GM21360 (cell line): Measurements from ENCODE around the gene UGT1A3.
"Not testable (repeated sequence)": the region's sequence is repeated elsewhere in the genome, so short reads cannot be mapped to it uniquely, and the experiment has no call there.

Experiments
- ATAC-seq: cut with Tn5 transposase; IDR thresholded peaks from one replicate; pipeline ENCODE4 v1.9.1; 2021; ENCODE audit warnings: mild to moderate bottlenecking, moderate library complexity; ENCODE audit not compliant: unreplicated experiment

UGT1A3 gene

GRCh38 chr2:233707940-233708644 lies 20.8 kb upstream of the UGT1A3 start:
- no peak for ATAC-seq

GRCh38 chr2:233708942-233709341 lies 19.9 kb upstream of the UGT1A3 start:
- ATAC-seq: no peak

- ATAC-seq: no peak
Measured at GRCh38 chr2:233711312-233712008, 17.4 kb upstream of the UGT1A3 start.

- ATAC-seq: no peak
Measured at GRCh38 chr2:233712611-233713261, 16.1 kb upstream of the UGT1A3 start, which contains the start of gene UGT1A5. UGT1A5 (plus strand) TSS chr2:233712907; CDS start chr2:233712992, 85 bp downstream.

GRCh38 chr2:233713262-233713615 lies 15.6 kb upstream of the UGT1A3 start:
- no peak for ATAC-seq

- ATAC-seq: no peak
Measured at GRCh38 chr2:233714121-233714520, 14.7 kb upstream of the UGT1A3 start.

GRCh38 chr2:233718552-233718951 lies 10.3 kb upstream of the UGT1A3 start, which contains the start of gene UGT1A4:
UGT1A4 (plus strand) TSS chr2:233718736; CDS start chr2:233718821, 85 bp downstream.
- no peak for ATAC-seq

GRCh38 chr2:233736868-233737653 lies 8.2 kb downstream of the UGT1A3 start:
- not testable (repeated sequence) for ATAC-seq

- ATAC-seq: no peak
Measured at GRCh38 chr2:233740870-233741269, 12.0 kb downstream of the UGT1A3 start.

GRCh38 chr2:233743464-233744259 lies 14.8 kb downstream of the UGT1A3 start:
- no peak for ATAC-seq

GRCh38 chr2:233745073-233745755 lies 16.4 kb downstream of the UGT1A3 start:
- ATAC-seq: no peak

- ATAC-seq: not testable (repeated sequence)
Measured at GRCh38 chr2:233745838-233746237, 17.0 kb downstream of the UGT1A3 start.

GRCh38 chr2:233746475-233747282 lies 17.8 kb downstream of the UGT1A3 start:
- ATAC-seq: no peak

GRCh38 chr2:233747283-233747544 lies 18.4 kb downstream of the UGT1A3 start:
- ATAC-seq: no peak

- not testable (repeated sequence) for ATAC-seq
Measured at GRCh38 chr2:233750689-233751088, 21.8 kb downstream of the UGT1A3 start.

- ATAC-seq: not testable (repeated sequence)
Measured at GRCh38 chr2:233751212-233752009, 22.6 kb downstream of the UGT1A3 start.

- ATAC-seq: no peak
Measured at GRCh38 chr2:233754872-233755611, 26.2 kb downstream of the UGT1A3 start.
